Karpas-422 (cell line): ENCODE results near the gene CCDC106. TPM values are rescaled to one million over a fixed set of nuclear protein-coding genes. Genes with fewer than 3 reads are reported as not detected.

ENCODE experiments used
- DNase-seq: peaks from one replicate; pipeline ENCODE4 v3.0.0-alpha.2; 2015
- H2AFZ ChIP-seq: fragments of 200-600 bp; sonication (generic); 2 replicates; pipeline ENCODE4 v1.6.1; 2014; ENCODE audit warnings: antibody characterized with exemption, low read length, mixed read lengths
- H3K27ac ChIP-seq: fragments of 200-600 bp; sonication (generic); 2 replicates; pipeline ENCODE4 v1.5.1; 2014; ENCODE audit warnings: mild to moderate bottlenecking, low read length, moderate library complexity
- H3K27me3 ChIP-seq: fragments of 200-600 bp; sonication (generic); 2 replicates; pipeline ENCODE4 v1.6.1; 2014; ENCODE audit warnings: low read length, mixed read lengths
- H3K36me3 ChIP-seq: fragments of 200-600 bp; sonication (generic); 2 replicates; pipeline ENCODE4 v1.6.1; 2014; ENCODE audit warnings: low read length, mixed read lengths; ENCODE audit not compliant: insufficient read depth
- H3K4me1 ChIP-seq: fragments of 200-600 bp; sonication (generic); 2 replicates; pipeline ENCODE4 v1.6.1; 2014; ENCODE audit warnings: mild to moderate bottlenecking, low read length, mixed read lengths
- H3K4me2 ChIP-seq: fragments of 200-600 bp; sonication (generic); 2 replicates; pipeline ENCODE4 v1.6.1; 2014; ENCODE audit warnings: low read length, low read depth, mild to moderate bottlenecking; ENCODE audit not compliant: poor library complexity, severe bottlenecking
- H3K4me3 ChIP-seq: fragments of 200-600 bp; sonication (generic); 2 replicates; pipeline ENCODE4 v1.5.1; 2014; ENCODE audit warnings: mild to moderate bottlenecking, antibody characterized with exemption, low read length, mixed read lengths
- H3K79me2 ChIP-seq: fragments of 200-600 bp; sonication (generic); 2 replicates; pipeline ENCODE4 v1.6.1; 2014; ENCODE audit warnings: mild to moderate bottlenecking, low read length, mixed read lengths
- H3K9ac ChIP-seq: fragments of 200-600 bp; sonication (generic); 2 replicates; pipeline ENCODE4 v1.6.0; 2014; ENCODE audit warnings: low read length
- H3K9me2 ChIP-seq: fragments of 200-600 bp; sonication (generic), shearing (Covaris generic); replicated peaks from 2 replicates; pipeline ENCODE4 v1.6.0; 2014; ENCODE audit warnings: mild to moderate bottlenecking, low read length, moderate library complexity; ENCODE audit not compliant: insufficient read depth
- H3K9me3 ChIP-seq: fragments of 300-700, 200-600 bp; sonication (generic); 2 replicates; pipeline ENCODE4 v1.6.1; 2014; ENCODE audit warnings: low read length, mixed read lengths
- H4K20me1 ChIP-seq: fragments of 200-600 bp; sonication (generic); 2 replicates; pipeline ENCODE4 v1.6.1; 2014; ENCODE audit warnings: mild to moderate bottlenecking, antibody characterized with exemption, low read length, low read depth; ENCODE audit not compliant: insufficient read depth
- total RNA-seq: library from RNA; depleted of rRNA; stranded (reverse); fragments of >200 nt; shearing (Covaris generic); gene quantifications from 2 replicates; pipeline ENCODE4 v1.2.3, GENCODE V29; 2014; ENCODE audit warnings: low replicate concordance

The CCDC106 gene
- total RNA-seq, 1 experiment from 2014 or later: 26.2 TPM

DNA sequence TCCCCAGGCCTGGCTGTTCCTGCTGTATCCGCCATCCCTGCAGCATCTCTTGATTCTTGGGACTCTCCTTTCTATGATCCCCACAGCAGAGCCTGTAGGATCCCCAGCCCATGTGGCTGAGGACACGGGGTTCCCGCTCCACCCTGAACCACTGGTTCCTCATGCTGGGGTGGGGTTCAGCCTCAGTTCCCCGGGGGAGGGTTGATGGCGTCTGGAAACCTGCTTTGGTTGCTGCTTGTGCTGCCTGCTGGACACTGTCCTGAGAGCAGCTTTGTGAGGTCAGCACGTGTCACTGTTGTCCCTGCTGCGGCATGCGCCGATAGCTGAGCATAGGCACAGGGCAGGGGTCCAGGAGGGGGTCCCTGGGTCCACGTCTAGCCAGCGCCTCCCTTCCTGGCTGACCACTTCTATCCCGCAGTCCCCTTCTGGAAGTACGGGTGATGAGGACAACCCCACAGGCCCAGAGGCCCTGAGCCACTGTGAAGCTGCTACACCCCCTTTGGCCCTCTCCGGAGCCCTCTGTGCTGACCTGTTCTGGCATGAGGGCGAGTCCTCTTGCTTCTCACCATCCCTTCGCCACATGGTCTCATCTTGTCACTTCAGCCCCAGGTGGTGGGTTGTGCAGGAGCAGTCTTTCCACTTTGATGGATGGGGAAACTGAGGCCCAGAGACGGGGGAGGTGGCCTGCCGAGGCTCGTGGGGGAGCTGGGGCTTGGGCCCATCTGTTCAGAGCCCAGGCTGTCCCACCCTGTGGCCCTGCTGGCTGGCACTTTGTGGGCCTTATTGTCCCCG lies 32.5 kb downstream of the CCDC106 start:
- Histone ChIP-seq H3K4me2 (no peak overlapping the region), H4K20me1 (peaks cover 55% of the 10 kb centered on the region), H3K9ac (no peak overlapping the region), H3K27me3 (no peaks in the 10 kb centered on the region), H3K79me2 (peaks cover 94% of the 10 kb centered on the region), H3K4me1 (peaks cover 34% of the 10 kb centered on the region), H3K36me3 (peaks cover 36% of the 10 kb centered on the region; the same call in 1 of the 2 replicates), H3K27ac (no peak overlapping the region), H3K4me3 (no peak overlapping the region), H3K9me3 (no peaks in the 10 kb centered on the region), H3K9me2 (no peaks in the 10 kb centered on the region), H2AFZ (no peak overlapping the region)
- no peak for DNase-seq

DNA sequence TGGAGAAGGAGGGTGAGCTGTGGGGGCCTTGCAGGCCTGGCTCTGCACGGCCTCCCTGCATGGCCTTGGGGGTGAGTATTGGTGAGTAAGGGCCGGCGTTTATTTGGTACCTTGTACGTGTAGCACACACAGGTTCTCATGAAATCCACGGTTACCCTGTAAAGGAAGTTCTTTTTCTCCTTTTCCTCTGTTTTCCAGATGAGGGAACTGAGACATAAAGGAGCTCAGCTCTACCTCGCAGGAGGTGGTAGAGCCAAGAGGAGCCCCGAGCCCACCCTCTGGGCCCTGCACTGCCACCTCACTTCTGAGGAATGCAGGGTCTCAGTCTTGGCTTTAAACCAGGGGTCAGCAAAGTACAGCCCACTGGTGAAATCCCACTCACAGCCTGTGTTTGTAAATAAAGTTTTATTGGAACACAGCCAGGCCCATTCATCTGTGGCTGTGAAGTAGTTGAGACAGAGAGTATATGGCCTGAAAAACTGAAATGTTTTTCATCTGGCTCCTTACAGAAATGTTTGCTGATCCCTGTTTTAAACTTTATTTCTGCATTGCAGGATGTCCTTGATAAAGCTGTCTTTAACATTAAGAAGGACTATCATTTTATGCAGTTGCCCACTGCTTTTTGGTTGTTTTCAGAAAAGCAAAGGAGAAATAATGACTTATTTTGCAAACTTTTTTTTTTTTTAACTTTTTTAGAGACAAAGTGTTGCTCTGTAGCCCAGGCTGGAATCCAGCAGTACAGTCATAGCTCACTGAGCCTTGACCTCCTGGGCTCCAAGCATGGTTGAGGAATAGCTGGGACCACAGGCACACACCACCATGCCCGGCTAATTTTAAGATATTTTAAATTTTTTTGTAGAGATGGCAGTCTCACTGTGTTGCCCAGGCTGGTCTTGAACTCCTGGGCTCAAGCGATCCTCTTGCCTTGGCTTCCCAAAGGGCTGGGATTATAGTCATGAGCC lies 33.4 kb downstream of the CCDC106 start:
- no peaks in the 10 kb centered on the region for H3K9me2 ChIP-seq
- H3K27ac ChIP-seq: no peak overlapping the region
- H3K36me3 ChIP-seq: peaks cover 36% of the 10 kb centered on the region; the same call in 1 of the 2 replicates
- peaks cover 28% of the 10 kb centered on the region for H3K4me1 ChIP-seq
- no peak overlapping the region for H2AFZ ChIP-seq
- no peaks in the 10 kb centered on the region for H3K27me3 ChIP-seq
- no peak for DNase-seq
- peaks cover 94% of the 10 kb centered on the region for H3K79me2 ChIP-seq
- H3K9me3 ChIP-seq: no peaks in the 10 kb centered on the region
- H3K4me2 ChIP-seq: no peak overlapping the region
- no peak overlapping the region for H3K9ac ChIP-seq
- peaks cover 52% of the 10 kb centered on the region for H4K20me1 ChIP-seq
- H3K4me3 ChIP-seq: no peak overlapping the region

DNA sequence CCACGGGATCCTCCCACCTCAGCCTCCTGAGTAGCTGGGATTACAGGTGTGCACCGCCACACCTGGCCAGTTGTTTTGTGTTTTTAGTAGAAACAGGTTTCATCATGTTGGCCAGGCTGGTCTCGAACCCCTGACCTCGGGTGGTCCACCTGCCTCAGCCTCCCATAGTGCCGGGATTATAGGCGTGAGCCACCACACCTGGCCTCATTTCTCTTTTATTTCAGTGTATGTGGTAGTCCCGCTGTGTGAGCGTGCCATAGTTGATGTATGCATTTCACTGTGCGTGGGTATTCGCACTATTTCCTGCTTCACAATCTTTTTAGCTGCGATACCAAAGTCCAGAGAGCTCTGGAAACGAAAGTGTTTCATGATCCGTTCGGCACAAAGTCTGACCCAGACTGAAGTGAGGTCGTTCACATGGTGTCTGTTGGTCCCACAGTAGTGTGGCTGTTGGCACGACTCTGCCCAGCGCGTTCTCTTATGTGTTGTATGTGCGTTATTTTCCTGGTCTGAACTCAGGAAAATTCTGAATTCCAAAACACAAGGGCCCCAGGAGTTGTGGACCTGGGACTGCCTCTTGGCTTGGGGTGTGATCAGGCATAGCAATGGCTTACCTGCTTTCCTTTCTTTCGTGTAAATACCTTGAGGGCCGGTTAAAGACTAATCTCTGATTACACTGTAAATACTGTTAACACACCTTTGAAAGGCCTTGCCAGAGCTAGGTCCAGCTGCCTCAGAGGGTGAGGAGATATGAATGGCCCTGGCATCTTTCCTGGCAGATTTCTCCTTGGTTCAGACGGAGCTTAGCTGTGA lies 35.6 kb downstream of the CCDC106 start:
- Histone ChIP-seq H3K4me1 (peaks cover 5% of the 10 kb centered on the region), H3K9ac (no peak overlapping the region), H3K79me2 (peaks cover 88% of the 10 kb centered on the region), H2AFZ (no peak overlapping the region), H3K9me3 (no peaks in the 10 kb centered on the region), H3K4me2 (no peak overlapping the region), H3K9me2 (no peaks in the 10 kb centered on the region), H3K27ac (no peak overlapping the region), H3K27me3 (no peaks in the 10 kb centered on the region), H3K4me3 (no peak overlapping the region), H4K20me1 (peaks cover 70% of the 10 kb centered on the region), H3K36me3 (peaks cover 38% of the 10 kb centered on the region)
- no peak for DNase-seq

DNA sequence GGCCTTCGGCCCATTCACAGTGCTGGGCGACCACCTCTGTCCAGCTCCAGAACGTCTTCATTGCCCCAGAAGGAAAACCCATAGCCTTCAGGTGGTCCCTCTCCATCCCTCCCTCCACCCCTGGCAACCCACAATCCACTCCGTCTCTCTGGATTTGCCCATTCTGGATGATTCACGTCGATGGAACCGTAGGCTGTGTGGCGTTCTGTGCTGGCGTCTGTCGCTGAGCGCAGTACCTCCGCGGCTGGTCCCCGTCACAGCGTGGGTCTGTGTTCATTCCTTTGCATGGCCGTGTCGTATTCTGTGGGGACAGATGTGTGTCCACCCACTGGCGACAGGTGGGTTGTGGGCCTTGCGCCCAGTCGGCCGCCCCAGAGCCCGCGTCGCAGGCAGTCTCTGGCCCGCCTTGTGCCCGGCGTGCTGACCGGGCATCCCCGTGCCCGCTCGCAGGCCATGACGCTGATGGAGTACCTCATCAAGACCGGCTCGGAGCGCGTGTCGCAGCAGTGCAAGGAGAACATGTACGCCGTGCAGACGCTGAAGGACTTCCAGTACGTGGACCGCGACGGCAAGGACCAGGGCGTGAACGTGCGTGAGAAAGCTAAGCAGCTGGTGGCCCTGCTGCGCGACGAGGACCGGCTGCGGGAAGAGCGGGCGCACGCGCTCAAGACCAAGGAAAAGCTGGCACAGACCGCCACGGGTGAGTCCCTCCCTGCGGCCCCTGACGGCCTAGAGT lies 37.1 kb downstream of the CCDC106 start:
- no peaks in the 10 kb centered on the region for H3K4me1 ChIP-seq
- H3K9me2 ChIP-seq: no peaks in the 10 kb centered on the region
- H3K79me2 ChIP-seq: peaks cover 73% of the 10 kb centered on the region
- peaks cover 29% of the 10 kb centered on the region for H3K36me3 ChIP-seq
- no peak overlapping the region for H3K4me2 ChIP-seq
- no peak overlapping the region for H3K9ac ChIP-seq
- H4K20me1 ChIP-seq: peaks cover 66% of the 10 kb centered on the region
- no peaks in the 10 kb centered on the region for H3K27me3 ChIP-seq
- H3K27ac ChIP-seq: no peak overlapping the region
- no peak overlapping the region for H2AFZ ChIP-seq
- no peaks in the 10 kb centered on the region for H3K9me3 ChIP-seq
- no peak overlapping the region for H3K4me3 ChIP-seq
- no peak for DNase-seq

DNA sequence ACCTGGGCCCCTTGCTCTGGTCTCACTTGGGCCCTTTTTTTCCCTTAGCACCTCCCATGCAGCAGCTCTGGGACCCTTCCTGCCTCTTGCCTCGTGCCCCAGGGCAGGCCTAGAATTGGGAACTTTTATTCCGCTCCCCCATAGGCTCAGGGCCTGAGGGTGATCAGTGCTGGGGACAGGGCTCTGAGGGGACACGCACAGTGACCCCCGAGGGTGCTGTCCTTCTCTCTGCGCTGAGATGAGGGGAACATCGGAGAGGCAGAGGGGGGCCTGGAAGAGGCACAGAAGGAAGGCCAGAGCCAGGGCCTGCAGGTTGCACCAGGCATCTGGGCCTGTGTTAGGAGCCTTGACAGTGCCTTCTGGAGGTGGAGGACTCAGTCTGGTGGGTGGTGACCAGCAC lies 37.8 kb downstream of the CCDC106 start:
- DNase-seq: no peak
- Histone ChIP-seq H3K9ac (no peak overlapping the region), H3K27me3 (no peaks in the 10 kb centered on the region), H2AFZ (no peak overlapping the region), H3K27ac (no peak overlapping the region), H3K4me2 (no peak overlapping the region), H3K9me3 (no peaks in the 10 kb centered on the region), H3K79me2 (peaks cover 67% of the 10 kb centered on the region), H3K4me1 (no peaks in the 10 kb centered on the region), H3K9me2 (no peaks in the 10 kb centered on the region), H3K36me3 (peaks cover 29% of the 10 kb centered on the region), H4K20me1 (peaks cover 65% of the 10 kb centered on the region), H3K4me3 (no peak overlapping the region)

DNA sequence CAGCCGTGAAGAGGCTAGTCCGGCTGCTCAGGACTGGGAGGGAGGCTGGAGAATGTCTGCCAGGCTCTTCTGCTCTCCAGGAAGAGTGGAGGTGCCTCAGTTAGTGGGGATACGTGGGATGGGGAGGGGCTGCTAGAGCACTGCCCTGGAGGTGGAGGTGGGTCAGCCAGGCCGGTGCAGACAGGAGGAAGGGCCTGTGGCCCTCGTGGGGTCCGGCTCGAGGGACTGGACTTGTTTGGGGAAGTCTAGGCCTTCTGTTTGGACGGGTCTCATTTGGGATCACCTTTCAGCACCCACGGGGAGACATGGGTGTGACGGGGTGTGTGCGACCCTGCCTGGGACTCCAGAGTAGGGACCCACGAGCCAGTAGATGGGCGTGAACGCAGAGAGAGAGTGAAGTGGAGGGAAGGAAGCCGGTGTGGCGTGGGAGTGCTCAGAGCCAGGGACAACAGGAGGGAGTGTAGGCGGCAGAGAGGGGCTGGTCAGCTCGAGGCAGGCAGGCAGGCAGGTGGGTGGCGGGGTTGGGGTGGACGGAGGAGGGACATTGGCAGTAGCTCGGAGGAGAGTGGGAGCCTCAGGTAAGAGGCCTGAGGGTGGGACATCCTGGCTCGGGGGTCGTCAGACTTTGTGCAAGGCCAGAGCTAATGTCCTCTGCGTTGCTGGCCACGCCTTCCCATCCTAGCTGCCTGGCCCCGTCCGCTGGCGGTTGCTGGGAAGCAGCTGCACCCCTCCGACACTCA lies 38.5 kb downstream of the CCDC106 start:
- Histone ChIP-seq H3K27me3 (no peaks in the 10 kb centered on the region), H2AFZ (no peak overlapping the region), H4K20me1 (peaks cover 58% of the 10 kb centered on the region), H3K9me2 (no peaks in the 10 kb centered on the region), H3K27ac (no peak overlapping the region), H3K9me3 (no peaks in the 10 kb centered on the region), H3K9ac (no peak overlapping the region), H3K4me2 (no peak overlapping the region), H3K4me3 (no peak overlapping the region), H3K79me2 (peaks cover 60% of the 10 kb centered on the region), H3K4me1 (no peaks in the 10 kb centered on the region), H3K36me3 (peaks cover 25% of the 10 kb centered on the region)
- no peak for DNase-seq
